Spleen (tissue), 11 donors: Measurements from ENCODE around the gene NFYC. TPM values are rescaled to one million over a fixed set of nuclear protein-coding genes. Genes with fewer than 3 reads are reported as not detected.

Experiments used
- DNase-seq: peaks from one replicate; pipeline ENCODE4 v3.0.0-alpha.2; 2020
- H3K27ac ChIP-seq, 8 donors: fragments of 200-600 bp; sonication (generic) in 7 of 8; 1 replicate in 4 of 8; 2 replicates in 4 of 8; pipeline versions ENCODE4 v1.5.0 to v1.8.0; 2016 to 2021; ENCODE audit warnings: inconsistent platforms in 4 of 8, mild to moderate bottlenecking in 4 of 8, moderate library complexity in 1 of 8
- H3K27me3 ChIP-seq, 7 donors: fragments of 200-600 bp; sonication (generic) in 6 of 7; replicated peaks in 1 of 7; 1 replicate in 4 of 7; 2 replicates in 3 of 7; pipeline versions ENCODE4 v1.5.0 to v1.8.0; 2016 to 2021; ENCODE audit warnings: inconsistent platforms in 3 of 7, mild to moderate bottlenecking in 1 of 7
- H3K36me3 ChIP-seq, 6 donors: fragments of 200-600 bp; sonication (generic) in 5 of 6; 1 replicate in 4 of 6; 2 replicates in 2 of 6; pipeline versions ENCODE4 v1.5.0 to v1.8.0; 2016 to 2021; ENCODE audit warnings: inconsistent platforms in 2 of 6
- H3K4me1 ChIP-seq, 6 donors: fragments of 200-600 bp; sonication (generic) in 5 of 6; 1 replicate in 3 of 6; 2 replicates in 3 of 6; pipeline versions ENCODE4 v1.5.0 to v1.8.0; 2016 to 2021; ENCODE audit warnings: inconsistent platforms in 3 of 6
- H3K4me3 ChIP-seq, 8 donors: fragments of 200-600 bp; sonication (generic) in 7 of 8; 1 replicate in 4 of 8; 2 replicates in 4 of 8; pipeline versions ENCODE4 v1.5.0 to v1.8.0; 2016 to 2021; ENCODE audit warnings: inconsistent platforms in 4 of 8, mild to moderate bottlenecking in 4 of 8, moderate library complexity in 2 of 8
- H3K9me3 ChIP-seq, 8 donors: fragments of 200-600 bp; sonication (generic) in 7 of 8; 1 replicate in 4 of 8; 2 replicates in 4 of 8; pipeline versions ENCODE4 v1.5.0 to v1.8.0; 2016 to 2021; ENCODE audit warnings: inconsistent platforms in 4 of 8
- CTCF ChIP-seq, 11 experiments: fragments of 200-600 bp in 7 of 11; fragments of 450-650 bp in 4 of 11; sonication (generic) in 4 of 11; IDR thresholded peaks in 8 of 11; conservative IDR thresholded peaks in 3 of 11; 1 replicate in 7 of 11; 2 replicates in 4 of 11; pipeline versions ENCODE4 v1.4.0 to v1.8.0; 2016 to 2021; ENCODE audit warnings: antibody characterized with exemption in 11 of 11, inconsistent platforms in 4 of 11, mild to moderate bottlenecking in 1 of 11
- POLR2A ChIP-seq, 3 donors: fragments of 450-650 bp; IDR thresholded peaks; one replicate each; pipeline ENCODE4 v1.5.1; 2017; ENCODE audit warnings: antibody characterized with exemption in 3 of 3, mild to moderate bottlenecking in 1 of 3
- POLR2AphosphoS5 ChIP-seq, 3 donors: sonication (generic); formaldehyde crosslinking; IDR thresholded peaks; one replicate each; pipeline ENCODE4 v1.5.1; 2017; ENCODE audit warnings: antibody characterized with exemption in 3 of 3
- WGBS, 5 donors: extraction: QIAGEN DNeasy Blood & Tissue Kit in 3 of 5; methylation state at CpG; one replicate each; pipeline versions ENCODE4 v1.1.5 to v1.1.7; 2013 to 2018; 5-methylcytosine and 5-hydroxymethylcytosine counted together
- intact Hi-C: fragments of 100-400 bp; cut with DNase I; formaldehyde crosslinking; loops from one replicate; pipeline ENCODE4 v1.15.0; 2023; ENCODE audit warnings: low total_unique reads
- polyA plus RNA-seq, 3 donors: library from polyadenylated mRNA; stranded (reverse); fragments of 200-250 nt; gene quantifications; one replicate each; pipeline ENCODE4 v1.2.1, GENCODE V29; 2013
- total RNA-seq, 7 donors: library from RNA; depleted of rRNA in 3 of 7; stranded (reverse); fragments of >200 nt in 3 of 7; fragmentation: NEBNext Ultra II Directional in 4 of 7; extraction: Animal tissue kit (Norgen Biotek cat#: 25700) in 4 of 7; gene quantifications; one replicate each; pipeline versions ENCODE4 v1.1.0 to v1.2.1, GENCODE V29; 2016 to 2021
- donor health status: healthy with polysubstance abuse.
- donor health status: DM: no; HTN: no; CAD: no; lungs with moderate emphysema.
- donor health status: DM: no; HTN: no; CAD: no.
- donor health status: Bipolar disorder and iron deficiency.
- donor health status: healthy.
- donor health status: DM: no; HTN: no; CAD: no.
- donor health status: DM: yes; HTN: yes; CAD: no.

Gene NFYC
- total and polyA plus RNA-seq, 10 donors, result 34.6 to 99.0 (median 67.7) TPM

- H3K27ac ChIP-seq, result peak overlapping the region in 7 of 8 donors; percentile 59 to 83 (median 79)
- no peaks in the 10 kb centered on the region for H3K36me3 ChIP-seq
- TF ChIP-seq CTCF (IDR thresholded peaks at IDR 0.05 in 8 of 11, conservative IDR thresholded peaks at IDR 0.05 in 3 of 11), result no peak
- no peak for TF ChIP-seq POLR2AphosphoS5 (IDR thresholded peaks at IDR 0.05)
- TF ChIP-seq POLR2A (IDR thresholded peaks at IDR 0.05), result no peak
- intact Hi-C loops, result no loop called here
- H3K9me3 ChIP-seq, result no peaks in the 10 kb centered on the region
- 49 to 81% (median 75%) methylated on average over 2 to 3 of the region's 3 CpGs for WGBS, 5 donors
- H3K4me3 ChIP-seq, result peak overlapping the region in 6 of 8 donors; percentile 22 to 62 (median 42)
- H3K4me1 ChIP-seq, result peaks cover 8 to 56% (median 20%) of the 10 kb centered on the region in 6 donors
- no peaks in the 10 kb centered on the region for H3K27me3 ChIP-seq
- no peak for DNase-seq
Observed at GRCh38 chr1:40801742-40802077, 110.2 kb downstream of the NFYC start.

DNA sequence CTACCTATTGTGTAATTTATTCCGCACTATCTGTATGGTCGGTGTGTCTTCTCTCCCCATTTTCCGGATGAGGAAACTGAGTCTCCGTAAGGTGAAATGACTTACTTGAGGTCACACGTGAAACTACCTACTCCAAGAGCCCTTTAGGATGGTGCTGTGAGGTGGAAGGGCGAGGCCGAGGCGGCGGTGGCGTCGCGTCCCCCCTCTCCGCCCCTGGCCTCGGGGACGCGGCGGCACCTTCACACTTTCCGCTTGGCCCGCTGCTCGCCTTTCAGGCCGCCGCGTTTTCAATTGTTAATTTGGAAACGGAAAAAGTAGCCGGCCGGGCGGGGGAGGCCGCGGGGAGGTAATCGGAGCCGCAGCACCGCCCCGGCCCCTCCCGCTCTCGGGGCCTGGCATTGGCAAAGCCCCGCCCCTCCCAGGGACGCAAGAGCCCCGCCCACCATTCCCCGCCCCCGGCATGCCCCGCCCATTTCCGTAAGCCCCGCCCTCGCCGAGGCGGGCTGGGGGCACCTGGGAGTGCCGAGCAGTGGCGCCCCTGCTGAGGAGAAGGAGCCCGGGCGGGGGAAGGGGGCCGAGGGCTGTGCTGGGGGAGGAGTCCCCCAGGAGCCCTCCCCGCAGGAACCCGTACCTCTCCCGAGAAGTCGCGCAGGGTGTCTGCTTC, 110.7 kb downstream of the NFYC start:
- peak; percentile 95 for DNase-seq
- 3 to 8% (median 4%) methylated on average over 23 to 56 of the region's 56 CpGs for WGBS, 5 donors
- Histone ChIP-seq H3K4me3 (peak overlapping the region in 7 of 8 donors; percentile 22 to 62 (median 42)), H3K27ac (peak overlapping the region; percentile 0 to 83 (median 78)), H3K36me3 (no peaks in the 10 kb centered on the region), H3K4me1 (peaks cover 8 to 52% (median 17%) of the 10 kb centered on the region in 6 donors), H3K27me3 (no peaks in the 10 kb centered on the region), H3K9me3 (no peaks in the 10 kb centered on the region)
- intact Hi-C loops, result no loop called here
- TF ChIP-seq POLR2AphosphoS5 (IDR thresholded peaks at IDR 0.05) (peak in 2 of 3 donors; percentile 59 to 72), POLR2A (IDR thresholded peaks at IDR 0.05) (no peak), CTCF (IDR thresholded peaks at IDR 0.05 in 8 of 11, conservative IDR thresholded peaks at IDR 0.05 in 3 of 11) (no peak)

DNA sequence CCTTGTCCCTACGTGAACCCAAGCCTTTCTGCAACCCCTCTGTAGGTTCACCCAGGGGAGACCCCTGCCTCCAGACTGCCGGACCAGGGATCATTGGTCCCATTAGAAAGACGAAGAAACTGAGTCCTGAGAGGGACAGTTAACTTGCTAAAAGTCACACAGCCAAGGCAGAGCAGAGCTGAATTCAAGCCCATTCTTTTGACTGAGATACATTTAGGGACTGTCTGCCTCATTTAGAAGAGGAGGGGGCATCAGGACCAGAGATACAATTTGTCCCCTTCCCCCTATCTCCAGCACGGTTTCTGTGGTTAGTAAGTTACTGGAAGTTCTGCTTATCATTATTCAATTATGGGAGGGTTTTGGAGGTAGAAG, 111.2 kb downstream of the NFYC start:
- TF ChIP-seq CTCF (IDR thresholded peaks at IDR 0.05 in 8 of 11, conservative IDR thresholded peaks at IDR 0.05 in 3 of 11) (no peak), POLR2AphosphoS5 (IDR thresholded peaks at IDR 0.05) (no peak)
- Histone ChIP-seq H3K4me1 (peaks cover 8 to 47% (median 17%) of the 10 kb centered on the region in 6 donors), H3K27ac (peak overlapping the region; percentile 0 to 83 (median 78)), H3K4me3 (peak overlapping the region in 7 of 8 donors; percentile 22 to 62 (median 42)), H3K36me3 (no peaks in the 10 kb centered on the region), H3K27me3 (no peaks in the 10 kb centered on the region), H3K9me3 (no peaks in the 10 kb centered on the region)
- DNase-seq, result no peak
- intact Hi-C loops, result no loop called here
- WGBS, 5 donors, result 27 to 45% (median 33%) methylated on average over 4 of the region's 4 CpGs

DNA sequence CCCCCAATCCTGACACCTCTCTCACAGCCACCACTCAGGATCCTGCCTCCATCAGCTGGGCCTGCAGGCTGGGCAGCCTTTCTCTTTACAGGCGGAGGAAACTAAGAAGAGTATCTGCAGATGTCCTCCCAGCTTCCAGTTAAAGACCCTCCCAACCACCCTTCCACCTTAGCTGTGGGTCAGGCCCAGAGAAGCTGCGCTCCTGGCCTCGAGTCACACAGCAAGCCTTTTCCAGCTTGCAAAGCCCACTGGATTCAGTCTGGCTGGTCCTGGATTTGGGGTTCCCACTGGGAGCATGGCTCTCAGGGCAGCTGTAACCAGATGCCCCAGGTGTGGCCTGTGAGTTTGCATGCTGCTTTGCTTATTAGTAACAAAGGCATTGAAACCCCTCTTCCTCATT, 111.9 kb downstream of the NFYC start:
- Histone ChIP-seq H3K9me3 (no peaks in the 10 kb centered on the region), H3K4me3 (no peak overlapping the region), H3K27me3 (no peaks in the 10 kb centered on the region), H3K27ac (peak overlapping the region in 6 of 8 donors; percentile 59 to 83 (median 78)), H3K36me3 (no peaks in the 10 kb centered on the region), H3K4me1 (peaks cover 8 to 44% (median 20%) of the 10 kb centered on the region in 6 donors)
- DNase-seq, result no peak
- WGBS, 5 donors, result 88 to 94% (median 91%) methylated on average over 3 of the region's 3 CpGs
- TF ChIP-seq POLR2A (IDR thresholded peaks at IDR 0.05), result no peak
- TF ChIP-seq CTCF (IDR thresholded peaks at IDR 0.05 in 8 of 11, conservative IDR thresholded peaks at IDR 0.05 in 3 of 11), result no peak
- no peak for TF ChIP-seq POLR2AphosphoS5 (IDR thresholded peaks at IDR 0.05)
- intact Hi-C loops, result no loop called here
